Breast epithelium (tissue), 4 donors: ENCODE data around the gene WDR90. TPM values are rescaled to one million over a fixed set of nuclear protein-coding genes. Genes with fewer than 3 reads are reported as not detected.
A peak's percentile ranks its signal among the peaks of the same experiment; 100 is the strongest.

Source experiments
- DNase-seq, 2 donors: peaks; one replicate each; pipeline ENCODE4 v3.0.0-alpha.2; 2019; ENCODE audit warnings: low spot score in 2 of 2
- H3K27ac ChIP-seq, 2 donors: fragments of 200-600 bp; sonication (generic) in 1 of 2; one replicate each; pipeline ENCODE4 v1.5.1; 2016 to 2019; ENCODE audit warnings: mild to moderate bottlenecking in 1 of 2
- H3K27me3 ChIP-seq, 2 donors: fragments of 200-600 bp; sonication (generic) in 1 of 2; one replicate each; pipeline versions ENCODE4 v1.5.1 to v1.6.0; 2017 to 2019; ENCODE audit warnings: control low read depth in 1 of 2, mild to moderate bottlenecking in 1 of 2
- H3K36me3 ChIP-seq: fragments of 200-600 bp; one replicate; pipeline ENCODE4 v1.5.1; 2019
- H3K4me1 ChIP-seq, 2 donors: fragments of 200-600 bp; sonication (generic); one replicate each; pipeline ENCODE4 v1.5.1; 2016 to 2019; ENCODE audit warnings: control low read depth in 1 of 2
- H3K4me3 ChIP-seq, 3 donors: fragments of 200-600 bp; sonication (generic); 1 replicate in 2 of 3; 2 replicates in 1 of 3; pipeline ENCODE4 v1.5.1; 2016 to 2019; ENCODE audit warnings: mild to moderate bottlenecking in 3 of 3, moderate library complexity in 2 of 3
- H3K9me3 ChIP-seq, 2 donors: fragments of 200-600 bp; sonication (generic) in 1 of 2; one replicate each; pipeline ENCODE4 v1.5.1; 2016 to 2019; ENCODE audit warnings: control low read depth in 1 of 2
- CTCF ChIP-seq, 3 donors: fragments of 450-650 bp; IDR thresholded peaks; one replicate each; pipeline ENCODE4 v1.5.1; 2016 to 2017; ENCODE audit warnings: antibody characterized with exemption in 3 of 3, mild to moderate bottlenecking in 3 of 3, moderate library complexity in 3 of 3
- POLR2A ChIP-seq: fragments of 450-650 bp; IDR thresholded peaks from one replicate; pipeline ENCODE4 v1.6.1; 2016; ENCODE audit warnings: antibody characterized with exemption, mild to moderate bottlenecking, moderate library complexity
- POLR2AphosphoS5 ChIP-seq, 3 donors: sonication (generic); formaldehyde crosslinking; IDR thresholded peaks; one replicate each; pipeline ENCODE4 v1.6.1; 2017; ENCODE audit warnings: antibody characterized with exemption in 3 of 3
- intact Hi-C: fragments of 100-400 bp; cut with DNase I; formaldehyde crosslinking; loops from one replicate; pipeline ENCODE4 v1.15.1; 2023; ENCODE audit warnings: low total_unique reads
- total RNA-seq, 3 donors: library from RNA; depleted of rRNA; stranded (reverse); fragments of >200 nt; gene quantifications; one replicate each; pipeline ENCODE4 v1.1.0, GENCODE V29; 2016

WDR90 gene
- total RNA-seq, 3 donors from 2014 or later: 9.6 to 26.9 (median 22.7) TPM

GRCh38 chr16:609316-609715 lies 39.8 kb upstream of the WDR90 start:
- Histone ChIP-seq H3K27me3 (no peaks in the 10 kb centered on the region), H3K27ac (no peak overlapping the region), H3K4me1 (no peaks in the 10 kb centered on the region), H3K9me3 (no peaks in the 10 kb centered on the region), H3K4me3 (no peak overlapping the region), H3K36me3 (no peaks in the 10 kb centered on the region)
- intact Hi-C loops: no loop called here
- TF ChIP-seq CTCF (IDR thresholded peaks at IDR 0.05): no peak
- no peak for TF ChIP-seq POLR2AphosphoS5 (IDR thresholded peaks at IDR 0.05)
- TF ChIP-seq POLR2A: no peak
- no peak for DNase-seq

GRCh38 chr16:609984-610383 lies 39.2 kb upstream of the WDR90 start:
- intact Hi-C loops: no loop called here
- no peak for TF ChIP-seq POLR2AphosphoS5 (IDR thresholded peaks at IDR 0.05)

GRCh38 chr16:610513-611381 lies 38.4 kb upstream of the WDR90 start:
- no peaks in the 10 kb centered on the region for H3K9me3 ChIP-seq
- H3K27ac ChIP-seq: peak overlapping the region in 1 of 2 donors; percentile 9
- peak in 2 of 3 donors; percentile 57 to 78 for TF ChIP-seq CTCF (IDR thresholded peaks at IDR 0.05)
- no peak for TF ChIP-seq POLR2A
- intact Hi-C loops: no loop called here
- H3K4me3 ChIP-seq: peak overlapping the region in 1 of 3 donors; percentile 21
- no peaks in the 10 kb centered on the region for H3K36me3 ChIP-seq
- H3K4me1 ChIP-seq: no peaks in the 10 kb centered on the region
- H3K27me3 ChIP-seq: no peaks in the 10 kb centered on the region
- no peak for DNase-seq

More at GRCh38 chr16:609984-610383, 39.2 kb upstream of the WDR90 start:
- DNase-seq: no peak
- peak overlapping the region in 1 of 2 donors; percentile 13 for H3K27ac ChIP-seq
- no peaks in the 10 kb centered on the region for H3K4me1 ChIP-seq
- H3K27me3 ChIP-seq: no peaks in the 10 kb centered on the region
- no peaks in the 10 kb centered on the region for H3K36me3 ChIP-seq
- H3K4me3 ChIP-seq: no peak overlapping the region
- no peaks in the 10 kb centered on the region for H3K9me3 ChIP-seq

- TF ChIP-seq CTCF (IDR thresholded peaks at IDR 0.05): no peak
- TF ChIP-seq POLR2A: no peak
- TF ChIP-seq POLR2AphosphoS5 (IDR thresholded peaks at IDR 0.05): no peak
- no peak overlapping the region for H3K27ac ChIP-seq
- no peaks in the 10 kb centered on the region for H3K9me3 ChIP-seq
- no peaks in the 10 kb centered on the region for H3K4me1 ChIP-seq
- no peaks in the 10 kb centered on the region for H3K36me3 ChIP-seq
- H3K27me3 ChIP-seq: no peaks in the 10 kb centered on the region
- DNase-seq: no peak
- intact Hi-C loops: no loop called here
- no peak overlapping the region for H3K4me3 ChIP-seq
These were observed 34.0 kb upstream of the WDR90 start for GRCh38 chr16:615122-615521.

GRCh38 chr16:616733-617586 lies 32.2 kb upstream of the WDR90 start:
- no peaks in the 10 kb centered on the region for H3K27me3 ChIP-seq
- DNase-seq: no peak
- TF ChIP-seq CTCF (IDR thresholded peaks at IDR 0.05) (no peak), POLR2AphosphoS5 (IDR thresholded peaks at IDR 0.05) (no peak), POLR2A (no peak)
- no peaks in the 10 kb centered on the region for H3K36me3 ChIP-seq
- intact Hi-C loops: no loop called here
- H3K9me3 ChIP-seq: no peaks in the 10 kb centered on the region
- peaks cover 4% of the 10 kb centered on the region in 2 donors for H3K4me1 ChIP-seq
- H3K27ac ChIP-seq: no peak overlapping the region
- no peak overlapping the region for H3K4me3 ChIP-seq
